Omental fat pad (tissue), 4 donors: ENCODE results near the gene TEKT3. TPM values are rescaled to one million over a fixed set of nuclear protein-coding genes. Genes with fewer than 3 reads are reported as not detected.

Source experiments
- small RNA-seq: library from RNA; depleted of rRNA; stranded (forward); fragments of <200 nt; gene quantifications from one replicate; pipeline ENCODE3, GENCODE V24; 2016
- total RNA-seq, 4 donors: library from RNA; depleted of rRNA; stranded (reverse); fragments of >200 nt; gene quantifications; one replicate each; pipeline ENCODE4 v1.1.0, GENCODE V29; 2016

Gene TEKT3
- total RNA-seq, 4 donors from 2014 or later = 0.44 to 0.79 TPM; not detected in 2

Small RNA genes lying within 50 kb of the gene (small RNA-seq; reads per million reads assigned to genes)
- not detected for gene RNU6-799P

Other genes with a start within 250 kb of the TEKT3 start
- 100 to 1,000 TPM; 224 to 387 (median 297) TPM for gene PMP22, start 76.3 kb downstream of the TEKT3 start, total RNA-seq
- gene CDRT4, start 126.0 kb upstream of the TEKT3 start, total RNA-seq = 1 to 10 TPM; 1.3 to 7.9 (median 2.6) TPM
- 10 to 100 TPM in 3 of 4 donors, 1 to 10 TPM in 1; 8.4 to 24.0 (median 14.5) TPM for gene TVP23C, start 221.9 kb upstream of the TEKT3 start, total RNA-seq